ENCODE measurements around the gene ROR1.

ROR1 gene

DNA sequence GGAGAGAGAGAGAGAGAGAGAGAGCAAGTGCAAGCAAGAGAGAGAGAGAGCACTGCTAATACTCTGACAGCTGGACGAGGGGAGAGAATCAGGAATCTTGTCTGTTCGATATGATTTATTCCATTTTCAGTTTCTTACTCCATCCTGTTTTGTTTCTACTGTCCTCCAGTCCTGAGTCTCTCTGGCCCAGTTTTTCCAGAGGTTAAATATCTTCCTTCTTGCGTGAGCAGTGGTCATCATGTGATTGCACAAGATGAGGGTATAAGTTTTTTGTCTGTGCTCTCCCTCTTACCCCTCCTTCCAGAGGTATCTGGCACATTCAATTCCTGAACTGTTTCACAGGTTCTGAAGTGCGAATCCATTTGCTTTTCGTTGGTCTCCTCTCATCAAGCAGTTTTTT, 446.4 kb downstream of the ROR1 start:
- no peaks in the 10 kb centered on the region for H3K36me3 ChIP-seq (ENCODE audit: control insufficient read depth in 2 of 2, insufficient read depth in 1 of 2, low read length in 2 of 2)
- H3K4me3 ChIP-seq (ENCODE audit: low read depth, low read length) = no peak overlapping the region
- H3K9me3 ChIP-seq (ENCODE audit: control insufficient read depth, insufficient read depth, low read depth, low read length) = no peaks in the 10 kb centered on the region
- CTCF ChIA-PET = no interaction called here
- no peak overlapping the region for H3K27ac ChIP-seq (ENCODE audit: extremely low read depth, low read depth, low read length)
- TF ChIP-seq ZNF366 (tag by site-specific recombination; conservative IDR thresholded peaks at IDR 0.05) (no peak), ZNF610 (tag by site-specific recombination; IDR thresholded peaks at IDR 0.05; ENCODE audit: borderline replicate concordance) (no peak), ZNF48 (tag by site-specific recombination; IDR thresholded peaks at IDR 0.05) (no peak), ZSCAN16 (tag by site-specific recombination; IDR thresholded peaks at IDR 0.05) (no peak), MYNN (tag by site-specific recombination; IDR thresholded peaks at IDR 0.05; ENCODE audit: borderline replicate concordance) (no peak), ZNF768 (tag by site-specific recombination; IDR thresholded peaks at IDR 0.05) (no peak), BCL11A (tag by site-specific recombination; IDR thresholded peaks at IDR 0.05; ENCODE audit: low read depth) (no peak)
- TF ChIP-seq, protein P1, sequence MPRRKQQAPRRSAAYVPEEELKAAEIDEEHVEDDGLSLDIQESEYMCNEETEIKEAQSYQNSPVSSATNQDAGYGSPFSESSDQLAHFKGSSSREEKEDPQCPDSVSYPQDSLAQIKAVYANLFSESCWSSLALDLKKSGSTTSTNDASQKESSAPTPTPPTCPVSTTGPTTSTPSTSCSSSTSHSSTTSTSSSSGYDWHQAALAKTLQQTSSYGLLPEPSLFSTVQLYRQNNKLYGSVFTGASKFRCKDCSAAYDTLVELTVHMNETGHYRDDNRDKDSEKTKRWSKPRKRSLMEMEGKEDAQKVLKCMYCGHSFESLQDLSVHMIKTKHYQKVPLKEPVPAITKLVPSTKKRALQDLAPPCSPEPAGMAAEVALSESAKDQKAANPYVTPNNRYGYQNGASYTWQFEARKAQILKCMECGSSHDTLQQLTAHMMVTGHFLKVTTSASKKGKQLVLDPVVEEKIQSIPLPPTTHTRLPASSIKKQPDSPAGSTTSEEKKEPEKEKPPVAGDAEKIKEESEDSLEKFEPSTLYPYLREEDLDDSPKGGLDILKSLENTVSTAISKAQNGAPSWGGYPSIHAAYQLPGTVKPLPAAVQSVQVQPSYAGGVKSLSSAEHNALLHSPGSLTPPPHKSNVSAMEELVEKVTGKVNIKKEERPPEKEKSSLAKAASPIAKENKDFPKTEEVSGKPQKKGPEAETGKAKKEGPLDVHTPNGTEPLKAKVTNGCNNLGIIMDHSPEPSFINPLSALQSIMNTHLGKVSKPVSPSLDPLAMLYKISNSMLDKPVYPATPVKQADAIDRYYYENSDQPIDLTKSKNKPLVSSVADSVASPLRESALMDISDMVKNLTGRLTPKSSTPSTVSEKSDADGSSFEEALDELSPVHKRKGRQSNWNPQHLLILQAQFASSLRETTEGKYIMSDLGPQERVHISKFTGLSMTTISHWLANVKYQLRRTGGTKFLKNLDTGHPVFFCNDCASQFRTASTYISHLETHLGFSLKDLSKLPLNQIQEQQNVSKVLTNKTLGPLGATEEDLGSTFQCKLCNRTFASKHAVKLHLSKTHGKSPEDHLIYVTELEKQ (tag by site-specific recombination; IDR thresholded peaks at IDR 0.05; ENCODE audit: borderline replicate concordance) = no peak
- TF ChIP-seq, protein P2, sequence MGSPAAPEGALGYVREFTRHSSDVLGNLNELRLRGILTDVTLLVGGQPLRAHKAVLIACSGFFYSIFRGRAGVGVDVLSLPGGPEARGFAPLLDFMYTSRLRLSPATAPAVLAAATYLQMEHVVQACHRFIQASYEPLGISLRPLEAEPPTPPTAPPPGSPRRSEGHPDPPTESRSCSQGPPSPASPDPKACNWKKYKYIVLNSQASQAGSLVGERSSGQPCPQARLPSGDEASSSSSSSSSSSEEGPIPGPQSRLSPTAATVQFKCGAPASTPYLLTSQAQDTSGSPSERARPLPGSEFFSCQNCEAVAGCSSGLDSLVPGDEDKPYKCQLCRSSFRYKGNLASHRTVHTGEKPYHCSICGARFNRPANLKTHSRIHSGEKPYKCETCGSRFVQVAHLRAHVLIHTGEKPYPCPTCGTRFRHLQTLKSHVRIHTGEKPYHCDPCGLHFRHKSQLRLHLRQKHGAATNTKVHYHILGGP (tag by site-specific recombination; IDR thresholded peaks at IDR 0.05) = no peak
- POLR2A ChIA-PET = no interaction called here
- H3K4me1 ChIP-seq (ENCODE audit: control insufficient read depth, insufficient read depth, low read length) = peaks cover 3% of the 10 kb centered on the region; the same call in 1 of the 2 replicates

DNA sequence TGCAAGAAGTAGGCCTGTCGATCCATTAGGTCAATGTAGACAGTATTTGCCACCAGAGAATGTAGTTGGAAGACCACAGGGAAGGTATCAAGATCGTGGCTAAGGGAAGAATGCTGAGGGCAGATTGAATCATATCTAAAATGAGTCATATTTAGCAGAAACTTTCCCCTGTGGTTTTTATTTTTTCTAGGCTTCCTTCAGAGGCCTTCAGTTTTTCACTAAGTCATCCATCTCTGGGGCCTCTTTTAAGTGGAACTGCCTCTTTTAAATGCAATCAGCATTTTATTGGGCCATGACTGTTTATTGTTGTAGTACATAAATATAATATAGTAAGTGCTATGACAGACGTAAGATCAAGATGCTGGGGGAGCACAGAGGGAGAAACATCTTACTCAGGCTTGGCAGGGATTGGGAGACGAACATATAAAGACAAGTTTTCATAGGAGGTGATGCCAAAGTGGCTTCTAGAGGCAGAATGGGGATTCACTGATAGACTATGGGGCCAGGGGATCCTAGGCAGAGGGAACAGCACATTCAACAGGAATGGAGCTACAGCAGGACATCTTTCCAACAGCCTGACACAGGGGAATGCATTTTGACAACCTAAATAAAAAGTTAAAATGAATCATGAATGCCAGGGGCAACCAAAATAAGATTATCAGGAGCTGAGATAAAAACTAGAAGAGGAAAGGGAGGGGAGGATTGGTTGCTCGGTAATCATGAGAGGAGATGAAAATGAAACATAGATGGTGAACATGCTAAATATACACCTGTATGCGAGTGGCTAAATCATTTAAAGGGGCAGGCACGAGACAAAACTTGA, 449.7 kb downstream of the ROR1 start:
- CTCF ChIA-PET = interaction anchor here (0.8 kb wide), 1 partner anchor 14 kb away, joined by 3 read pairs; no protein-coding TSS in a partner anchor
- no peaks in the 10 kb centered on the region for H3K36me3 ChIP-seq (ENCODE audit: control insufficient read depth in 2 of 2, insufficient read depth in 1 of 2, low read length in 2 of 2)
- no peak overlapping the region for H3K4me3 ChIP-seq (ENCODE audit: low read depth, low read length)
- H3K27ac ChIP-seq (ENCODE audit: extremely low read depth, low read depth, low read length) = peak overlapping the region; percentile 21; the same call in 1 of the 2 replicates
- POLR2A ChIA-PET = no interaction called here
- H3K9me3 ChIP-seq (ENCODE audit: control insufficient read depth, insufficient read depth, low read depth, low read length) = no peaks in the 10 kb centered on the region
- peaks cover 3% of the 10 kb centered on the region; the same call in 1 of the 2 replicates for H3K4me1 ChIP-seq (ENCODE audit: control insufficient read depth, insufficient read depth, low read length)
- TF ChIP-seq ZNF48 (tag by site-specific recombination; IDR thresholded peaks at IDR 0.05) (no peak), ZNF629 (tag by site-specific recombination; IDR thresholded peaks at IDR 0.05) (peak; percentile 33; the same call in 1 of the 2 replicates), KLF10 (tag by site-specific recombination; IDR thresholded peaks at IDR 0.05) (peak; percentile 53; the same call in 1 of the 2 replicates), ZNF175 (tag by site-specific recombination; IDR thresholded peaks at IDR 0.05) (no peak), ZNF561 (tag by site-specific recombination; IDR thresholded peaks at IDR 0.05; ENCODE audit: borderline replicate concordance) (peak; percentile 79), ZBTB20 (tag by site-specific recombination; IDR thresholded peaks at IDR 0.05) (peak; percentile 14; the same call in 1 of the 2 replicates), KLF8 (tag by site-specific recombination; IDR thresholded peaks at IDR 0.05) (0 out of 2 replicates have a peak, but pooled peaks have one; percentile 42)
- TF ChIP-seq, protein P3, sequence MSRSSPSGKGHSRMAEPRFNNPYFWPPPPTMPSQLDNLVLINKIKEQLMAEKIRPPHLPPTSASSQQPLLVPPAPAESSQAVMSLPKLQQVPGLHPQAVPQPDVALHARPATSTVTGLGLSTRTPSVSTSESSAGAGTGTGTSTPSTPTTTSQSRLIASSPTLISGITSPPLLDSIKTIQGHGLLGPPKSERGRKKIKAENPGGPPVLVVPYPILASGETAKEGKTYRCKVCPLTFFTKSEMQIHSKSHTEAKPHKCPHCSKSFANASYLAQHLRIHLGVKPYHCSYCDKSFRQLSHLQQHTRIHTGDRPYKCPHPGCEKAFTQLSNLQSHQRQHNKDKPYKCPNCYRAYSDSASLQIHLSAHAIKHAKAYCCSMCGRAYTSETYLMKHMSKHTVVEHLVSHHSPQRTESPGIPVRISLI (tag by site-specific recombination; IDR thresholded peaks at IDR 0.05) = peak; percentile 69; the same call in 1 of the 2 replicates
- TF ChIP-seq, protein P4, sequence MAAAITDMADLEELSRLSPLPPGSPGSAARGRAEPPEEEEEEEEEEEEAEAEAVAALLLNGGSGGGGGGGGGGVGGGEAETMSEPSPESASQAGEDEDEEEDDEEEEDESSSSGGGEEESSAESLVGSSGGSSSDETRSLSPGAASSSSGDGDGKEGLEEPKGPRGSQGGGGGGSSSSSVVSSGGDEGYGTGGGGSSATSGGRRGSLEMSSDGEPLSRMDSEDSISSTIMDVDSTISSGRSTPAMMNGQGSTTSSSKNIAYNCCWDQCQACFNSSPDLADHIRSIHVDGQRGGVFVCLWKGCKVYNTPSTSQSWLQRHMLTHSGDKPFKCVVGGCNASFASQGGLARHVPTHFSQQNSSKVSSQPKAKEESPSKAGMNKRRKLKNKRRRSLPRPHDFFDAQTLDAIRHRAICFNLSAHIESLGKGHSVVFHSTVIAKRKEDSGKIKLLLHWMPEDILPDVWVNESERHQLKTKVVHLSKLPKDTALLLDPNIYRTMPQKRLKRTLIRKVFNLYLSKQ (tag by site-specific recombination; IDR thresholded peaks at IDR 0.05; ENCODE audit: borderline replicate concordance) = no peak
- TF ChIP-seq, protein P5, sequence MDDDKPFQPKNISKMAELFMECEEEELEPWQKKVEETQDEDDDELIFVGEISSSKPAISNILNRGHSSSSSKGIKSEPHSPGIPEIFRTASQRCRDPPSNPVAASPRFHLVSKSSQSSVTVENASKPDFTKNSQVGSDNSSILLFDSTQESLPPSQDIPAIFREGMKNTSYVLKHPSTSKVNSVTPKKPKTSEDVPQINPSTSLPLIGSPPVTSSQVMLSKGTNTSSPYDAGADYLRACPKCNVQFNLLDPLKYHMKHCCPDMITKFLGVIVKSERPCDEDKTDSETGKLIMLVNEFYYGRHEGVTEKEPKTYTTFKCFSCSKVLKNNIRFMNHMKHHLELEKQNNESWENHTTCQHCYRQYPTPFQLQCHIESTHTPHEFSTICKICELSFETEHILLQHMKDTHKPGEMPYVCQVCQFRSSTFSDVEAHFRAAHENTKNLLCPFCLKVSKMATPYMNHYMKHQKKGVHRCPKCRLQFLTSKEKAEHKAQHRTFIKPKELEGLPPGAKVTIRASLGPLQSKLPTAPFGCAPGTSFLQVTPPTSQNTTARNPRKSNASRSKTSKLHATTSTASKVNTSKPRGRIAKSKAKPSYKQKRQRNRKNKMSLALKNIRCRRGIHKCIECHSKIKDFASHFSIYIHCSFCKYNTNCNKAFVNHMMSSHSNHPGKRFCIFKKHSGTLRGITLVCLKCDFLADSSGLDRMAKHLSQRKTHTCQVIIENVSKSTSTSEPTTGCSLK (tag by site-specific recombination; IDR thresholded peaks at IDR 0.05) = no peak
- TF ChIP-seq, protein P6, sequence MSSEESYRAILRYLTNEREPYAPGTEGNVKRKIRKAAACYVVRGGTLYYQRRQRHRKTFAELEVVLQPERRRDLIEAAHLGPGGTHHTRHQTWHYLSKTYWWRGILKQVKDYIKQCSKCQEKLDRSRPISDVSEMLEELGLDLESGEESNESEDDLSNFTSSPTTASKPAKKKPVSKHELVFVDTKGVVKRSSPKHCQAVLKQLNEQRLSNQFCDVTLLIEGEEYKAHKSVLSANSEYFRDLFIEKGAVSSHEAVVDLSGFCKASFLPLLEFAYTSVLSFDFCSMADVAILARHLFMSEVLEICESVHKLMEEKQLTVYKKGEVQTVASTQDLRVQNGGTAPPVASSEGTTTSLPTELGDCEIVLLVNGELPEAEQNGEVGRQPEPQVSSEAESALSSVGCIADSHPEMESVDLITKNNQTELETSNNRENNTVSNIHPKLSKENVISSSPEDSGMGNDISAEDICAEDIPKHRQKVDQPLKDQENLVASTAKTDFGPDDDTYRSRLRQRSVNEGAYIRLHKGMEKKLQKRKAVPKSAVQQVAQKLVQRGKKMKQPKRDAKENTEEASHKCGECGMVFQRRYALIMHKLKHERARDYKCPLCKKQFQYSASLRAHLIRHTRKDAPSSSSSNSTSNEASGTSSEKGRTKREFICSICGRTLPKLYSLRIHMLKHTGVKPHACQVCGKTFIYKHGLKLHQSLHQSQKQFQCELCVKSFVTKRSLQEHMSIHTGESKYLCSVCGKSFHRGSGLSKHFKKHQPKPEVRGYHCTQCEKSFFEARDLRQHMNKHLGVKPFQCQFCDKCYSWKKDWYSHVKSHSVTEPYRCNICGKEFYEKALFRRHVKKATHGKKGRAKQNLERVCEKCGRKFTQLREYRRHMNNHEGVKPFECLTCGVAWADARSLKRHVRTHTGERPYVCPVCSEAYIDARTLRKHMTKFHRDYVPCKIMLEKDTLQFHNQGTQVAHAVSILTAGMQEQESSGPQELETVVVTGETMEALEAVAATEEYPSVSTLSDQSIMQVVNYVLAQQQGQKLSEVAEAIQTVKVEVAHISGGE (tag by site-specific recombination; conservative IDR thresholded peaks at IDR 0.05; ENCODE audit: low read depth) = no peak

Measured in HEK293 (cell line).